ENCODE data around the gene SPAAR. TPM values are rescaled to one million over a fixed set of nuclear protein-coding genes. Genes with fewer than 3 reads are reported as not detected.

The SPAAR gene
- polyA plus RNA-seq, 1 donor = 0.84 TPM

Other genes with a start within 250 kb of the SPAAR start
- 5.2 TPM for gene ARHGEF39, start 244.3 kb upstream of the SPAAR start, polyA plus RNA-seq
- gene CA9, start 235.6 kb upstream of the SPAAR start, polyA plus RNA-seq = 4.2 TPM
- gene TPM2, start 219.6 kb upstream of the SPAAR start, polyA plus RNA-seq = 463 TPM
- 117 TPM for gene TLN1, start 177.3 kb upstream of the SPAAR start, polyA plus RNA-seq
- gene CREB3, start 176.8 kb upstream of the SPAAR start, polyA plus RNA-seq = 25.4 TPM
- 127 TPM for gene GBA2, start 160.3 kb upstream of the SPAAR start, polyA plus RNA-seq
- 17.2 TPM for gene RGP1, start 160.2 kb upstream of the SPAAR start, polyA plus RNA-seq
- gene MSMP, start 155.2 kb upstream of the SPAAR start, polyA plus RNA-seq = 0.61 TPM
- gene NPR2, start 117.9 kb upstream of the SPAAR start, polyA plus RNA-seq = 15.3 TPM
- gene SPAG8, start 97.2 kb upstream of the SPAAR start, polyA plus RNA-seq = 1.4 TPM
- gene HINT2, start 94.4 kb upstream of the SPAAR start, polyA plus RNA-seq = 29.7 TPM
- 0.10 TPM for gene FAM221B, start 80.8 kb upstream of the SPAAR start, polyA plus RNA-seq
- gene TMEM8B, start 80.3 kb upstream of the SPAAR start, polyA plus RNA-seq = 33.8 TPM
- 0.21 TPM for gene OR13J1, start 39.1 kb upstream of the SPAAR start, polyA plus RNA-seq
- 1.6 TPM for gene HRCT1, start 3.3 kb upstream of the SPAAR start, polyA plus RNA-seq
- gene OR2S2, start 48.7 kb downstream of the SPAAR start, polyA plus RNA-seq = not detected
- 9.1 TPM for gene RECK, start 127.4 kb downstream of the SPAAR start, polyA plus RNA-seq
- 29.1 TPM for gene GLIPR2, start 227.2 kb downstream of the SPAAR start, polyA plus RNA-seq

Data from large intestine (tissue), 1 donor.